Gastroesophageal sphincter (tissue), 3 donors: ENCODE measurements around the gene PLEKHA7.
A peak's percentile ranks its signal among the peaks of the same experiment; 100 is the strongest.

Source experiments
- CTCF ChIP-seq, 4 experiments: fragments of 200-600 bp in 2 of 4; fragments of 450-650 bp in 2 of 4; sonication (generic) in 1 of 4; IDR thresholded peaks; one replicate each; pipeline ENCODE4 v1.5.1; 2017 to 2019; ENCODE audit warnings: antibody characterized with exemption in 4 of 4, mild to moderate bottlenecking in 2 of 4, moderate library complexity in 2 of 4
- POLR2A ChIP-seq, 2 donors: fragments of 450-650 bp; IDR thresholded peaks; one replicate each; pipeline ENCODE4 v1.6.1; 2017; ENCODE audit warnings: antibody characterized with exemption in 2 of 2, mild to moderate bottlenecking in 2 of 2, moderate library complexity in 1 of 2
- POLR2AphosphoS5 ChIP-seq: sonication (generic); formaldehyde crosslinking; IDR thresholded peaks from one replicate; pipeline ENCODE4 v1.6.1; 2017; ENCODE audit warnings: antibody characterized with exemption

GRCh38 chr11:16809886-16810668 is 204.1 kb downstream of the PLEKHA7 start:
- no peak for TF ChIP-seq CTCF (IDR thresholded peaks at IDR 0.05)
- TF ChIP-seq POLR2AphosphoS5, result peak; percentile 67
- no peak for TF ChIP-seq POLR2A (IDR thresholded peaks at IDR 0.05)
